ENCODE results near the gene P2RY8.
"Not testable (repeated sequence)": the region's sequence is repeated elsewhere in the genome, so short reads cannot be mapped to it uniquely, and the experiment has no call there.

The P2RY8 gene

DNA sequence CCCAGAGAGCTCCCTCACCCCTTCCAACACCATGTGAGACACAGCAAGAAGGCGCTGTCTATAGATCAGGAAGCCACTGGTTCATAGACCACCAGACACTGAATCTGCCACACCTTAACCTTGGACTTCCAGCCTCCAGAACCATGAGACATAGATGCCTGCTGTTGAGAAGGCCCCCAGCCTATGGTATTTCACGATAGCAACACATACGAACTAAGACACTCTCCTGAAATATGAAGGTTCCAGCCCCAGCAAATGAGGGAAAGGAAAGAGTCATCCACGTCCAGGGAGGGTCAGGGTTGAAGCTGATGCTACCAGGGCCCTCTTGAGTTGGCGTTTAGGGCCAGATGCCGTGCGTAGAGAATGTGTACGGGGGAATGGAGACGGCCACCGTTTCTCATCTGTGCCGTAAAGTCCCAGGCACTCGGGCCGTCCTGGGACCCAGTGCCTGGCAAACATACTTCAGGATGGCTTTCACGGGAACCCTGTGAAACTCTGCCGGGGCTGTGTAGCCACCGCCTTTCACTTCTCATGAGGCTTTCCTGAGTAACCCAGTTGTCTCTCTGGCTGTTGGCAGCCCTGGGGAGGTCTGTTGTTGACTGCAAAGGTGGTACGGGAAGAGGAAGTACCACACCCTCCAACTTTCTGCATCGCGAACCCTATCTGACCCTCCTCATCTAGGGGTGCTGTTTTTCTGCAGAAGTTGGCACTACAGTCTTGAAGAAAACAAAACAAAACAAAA, 17.7 kb upstream of the P2RY8 start:
- TF ChIP-seq, protein P1, sequence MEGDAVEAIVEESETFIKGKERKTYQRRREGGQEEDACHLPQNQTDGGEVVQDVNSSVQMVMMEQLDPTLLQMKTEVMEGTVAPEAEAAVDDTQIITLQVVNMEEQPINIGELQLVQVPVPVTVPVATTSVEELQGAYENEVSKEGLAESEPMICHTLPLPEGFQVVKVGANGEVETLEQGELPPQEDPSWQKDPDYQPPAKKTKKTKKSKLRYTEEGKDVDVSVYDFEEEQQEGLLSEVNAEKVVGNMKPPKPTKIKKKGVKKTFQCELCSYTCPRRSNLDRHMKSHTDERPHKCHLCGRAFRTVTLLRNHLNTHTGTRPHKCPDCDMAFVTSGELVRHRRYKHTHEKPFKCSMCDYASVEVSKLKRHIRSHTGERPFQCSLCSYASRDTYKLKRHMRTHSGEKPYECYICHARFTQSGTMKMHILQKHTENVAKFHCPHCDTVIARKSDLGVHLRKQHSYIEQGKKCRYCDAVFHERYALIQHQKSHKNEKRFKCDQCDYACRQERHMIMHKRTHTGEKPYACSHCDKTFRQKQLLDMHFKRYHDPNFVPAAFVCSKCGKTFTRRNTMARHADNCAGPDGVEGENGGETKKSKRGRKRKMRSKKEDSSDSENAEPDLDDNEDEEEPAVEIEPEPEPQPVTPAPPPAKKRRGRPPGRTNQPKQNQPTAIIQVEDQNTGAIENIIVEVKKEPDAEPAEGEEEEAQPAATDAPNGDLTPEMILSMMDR (IDR thresholded peaks at IDR 0.05; ENCODE audit: borderline replicate concordance, insufficient read depth, low read depth, low read length): no peak
- no peak overlapping the region for H3K4me3 ChIP-seq (ENCODE audit: low read depth, low read length)

DNA sequence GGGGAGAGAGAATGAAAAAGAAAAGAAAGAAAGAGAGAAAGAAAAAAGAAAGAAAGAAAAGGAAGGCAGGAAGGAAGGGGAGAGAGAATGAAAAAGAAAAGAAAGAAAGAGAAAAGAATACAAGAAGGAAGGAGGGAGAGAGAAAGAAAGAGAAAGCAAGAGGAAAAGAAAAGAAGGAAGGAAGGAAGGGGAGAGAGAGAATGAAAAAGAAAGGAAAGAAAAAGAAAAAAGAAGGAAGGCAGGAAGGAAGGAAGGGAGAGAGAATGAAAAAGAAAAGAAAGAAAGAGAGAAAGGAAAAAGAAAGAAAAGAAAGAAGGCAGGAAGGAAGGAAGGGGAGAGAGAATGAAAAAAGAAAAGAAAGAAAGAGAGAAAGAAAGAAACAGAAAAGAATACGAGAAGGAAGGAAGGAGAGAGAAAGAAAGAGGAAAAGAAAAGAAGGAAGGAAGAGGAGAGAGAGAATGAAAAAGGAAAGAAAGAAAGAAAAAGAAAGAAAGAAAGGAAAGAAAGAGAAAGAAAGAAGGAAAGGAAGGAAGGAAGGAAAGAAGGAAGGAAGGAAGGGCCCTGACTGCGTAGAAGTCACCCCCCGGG, 15.1 kb upstream of the P2RY8 start:
- TF ChIP-seq, protein P1 (IDR thresholded peaks at IDR 0.05; ENCODE audit: borderline replicate concordance, insufficient read depth, low read depth, low read length): no peak
- H3K4me3 ChIP-seq (ENCODE audit: low read depth, low read length): no peak overlapping the region

DNA sequence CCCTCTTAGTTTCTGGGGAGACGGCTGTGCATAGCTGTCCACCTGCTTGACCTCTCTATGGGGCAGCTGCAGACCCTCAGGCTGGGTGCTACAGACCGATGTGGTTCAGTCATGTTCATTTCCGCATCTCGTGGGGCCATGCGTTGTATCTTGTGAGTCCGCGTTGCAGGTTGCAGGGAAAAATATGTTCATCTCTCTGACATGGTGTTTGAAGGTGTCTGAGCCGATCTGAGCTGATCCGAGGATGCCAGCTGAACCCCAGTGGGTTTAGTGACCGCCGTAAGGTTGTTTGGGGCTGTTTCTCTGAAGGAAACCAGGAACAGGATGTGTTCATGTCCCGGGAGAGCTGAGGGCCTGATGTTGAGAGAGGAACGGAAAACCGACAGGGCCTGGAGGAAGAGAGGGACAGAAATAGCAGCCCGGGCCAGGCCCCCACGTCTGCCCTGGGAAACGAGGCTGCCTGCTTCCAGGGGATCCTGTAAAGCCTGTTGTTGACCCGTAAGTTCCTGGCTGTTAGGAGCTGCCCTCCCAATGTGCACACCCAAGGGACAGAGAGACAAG, 9.8 kb upstream of the P2RY8 start:
- H3K4me3 ChIP-seq (ENCODE audit: low read depth, low read length): no peak overlapping the region
- TF ChIP-seq, protein P1 (IDR thresholded peaks at IDR 0.05; ENCODE audit: borderline replicate concordance, insufficient read depth, low read depth, low read length): no peak

DNA sequence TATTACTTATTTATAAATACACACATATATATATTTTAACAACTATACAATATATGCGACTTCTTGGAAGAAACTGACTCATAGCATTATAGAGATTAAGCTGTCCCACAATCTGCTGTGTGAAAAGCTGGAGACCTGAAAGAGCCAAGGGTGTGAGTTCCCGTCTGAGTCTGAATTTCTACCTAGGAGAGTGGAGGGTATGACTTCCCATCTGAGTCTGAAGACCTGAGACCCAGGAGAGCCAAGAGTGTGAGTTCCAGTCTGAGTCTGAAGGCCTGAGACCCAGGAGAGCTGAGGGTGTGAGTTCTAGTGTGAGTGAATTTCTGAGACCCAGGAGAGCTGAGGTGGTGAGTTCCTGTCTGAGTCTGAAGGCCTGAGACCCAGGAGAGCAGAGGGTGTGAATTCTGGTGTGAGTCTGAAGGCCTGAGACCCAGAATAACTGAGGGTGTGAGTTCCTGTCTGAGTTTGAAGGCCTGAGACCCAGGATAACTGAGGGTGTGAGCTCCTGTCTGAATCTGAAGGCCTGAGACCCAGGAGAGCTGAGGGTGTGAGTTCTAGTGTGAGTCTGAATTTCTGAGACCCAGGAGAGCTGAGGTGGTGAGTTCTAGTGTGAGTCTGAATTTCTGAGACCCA, 8.9 kb upstream of the P2RY8 start:
- TF ChIP-seq, protein P1 (IDR thresholded peaks at IDR 0.05; ENCODE audit: borderline replicate concordance, insufficient read depth, low read depth, low read length): no peak
- H3K4me3 ChIP-seq (ENCODE audit: low read depth, low read length): no peak overlapping the region

DNA sequence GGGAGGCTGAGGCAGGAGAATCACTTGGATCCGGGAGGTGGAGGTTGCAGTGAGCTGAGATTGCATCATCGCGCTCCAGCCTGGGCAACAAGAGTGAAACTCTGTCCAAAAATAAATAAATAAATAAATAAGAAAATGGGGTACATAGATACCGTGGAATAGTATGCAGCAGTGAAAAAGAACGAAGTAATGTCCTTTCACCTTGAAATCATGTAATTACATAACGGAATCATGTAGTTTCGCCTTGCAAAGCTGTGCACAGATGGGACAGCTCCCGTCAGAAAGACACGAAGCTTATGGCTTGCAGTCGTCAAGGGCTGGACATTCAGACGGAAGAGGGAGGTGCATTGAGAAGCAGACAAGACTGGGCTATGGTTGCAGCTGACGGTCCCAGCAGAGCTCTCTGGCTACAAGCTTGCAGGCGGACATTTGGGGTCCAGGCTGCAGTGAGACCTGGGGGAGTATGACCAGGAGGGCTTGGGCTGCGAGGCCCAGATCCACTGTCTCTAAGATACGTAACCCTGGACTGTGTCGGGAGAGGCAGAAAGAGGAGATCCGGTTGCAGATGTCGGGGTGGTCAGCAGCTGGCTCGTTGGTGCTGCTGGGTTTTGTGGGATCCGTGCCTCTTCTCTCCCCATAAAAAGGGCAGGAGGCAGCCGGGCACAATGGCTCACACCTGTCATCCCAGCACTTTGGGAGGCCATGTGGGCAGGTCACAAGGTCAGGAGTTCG, 6.2 kb upstream of the P2RY8 start:
- H3K4me3 ChIP-seq (ENCODE audit: low read depth, low read length): no peak overlapping the region
- TF ChIP-seq, protein P1 (IDR thresholded peaks at IDR 0.05; ENCODE audit: borderline replicate concordance, insufficient read depth, low read depth, low read length): no peak

DNA sequence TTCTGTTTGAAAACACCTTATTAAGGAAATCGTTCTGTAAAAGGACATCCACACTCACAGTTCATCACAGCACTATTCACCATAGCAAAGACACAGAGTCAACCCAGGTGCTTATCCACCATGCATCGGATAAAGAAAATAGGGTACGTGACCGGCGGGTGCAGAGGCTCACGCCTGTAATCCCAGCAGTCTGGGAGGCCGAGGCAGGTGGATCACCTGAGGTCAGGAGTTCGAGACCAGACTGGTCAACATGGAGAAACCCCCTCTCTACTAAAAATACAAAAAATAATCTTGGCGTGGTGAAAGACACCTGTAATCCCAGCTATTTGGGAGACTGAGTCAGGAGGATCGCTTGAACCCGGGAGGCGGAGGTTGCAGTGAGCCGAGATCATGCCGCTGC, 2.2 kb upstream of the P2RY8 start:
- H3K4me3 ChIP-seq (ENCODE audit: low read depth, low read length): not testable (repeated sequence)

DNA sequence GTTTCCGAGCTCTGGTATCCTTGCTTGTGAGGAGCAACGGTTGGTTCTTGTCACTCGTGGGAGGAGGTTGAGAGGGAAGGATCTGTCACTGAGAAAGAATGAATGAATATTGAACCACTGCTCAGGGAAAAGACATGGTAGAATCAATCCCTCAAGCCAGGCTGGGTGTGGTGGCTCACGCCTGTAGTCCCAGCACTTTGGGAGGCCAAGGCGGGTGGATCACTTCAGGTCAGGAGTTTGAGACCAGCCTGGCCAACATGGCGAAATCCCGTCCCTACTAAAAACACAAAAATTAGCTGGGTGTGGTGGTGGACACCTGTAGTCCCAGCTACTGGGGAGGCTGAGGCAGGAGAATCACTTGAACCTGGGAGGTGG, 718 bp upstream of the P2RY8 start:
- H3K4me3 ChIP-seq (ENCODE audit: low read depth, low read length): peak overlapping the region; percentile 77
